ENCODE measurements around the gene SLC47A2.

DNA sequence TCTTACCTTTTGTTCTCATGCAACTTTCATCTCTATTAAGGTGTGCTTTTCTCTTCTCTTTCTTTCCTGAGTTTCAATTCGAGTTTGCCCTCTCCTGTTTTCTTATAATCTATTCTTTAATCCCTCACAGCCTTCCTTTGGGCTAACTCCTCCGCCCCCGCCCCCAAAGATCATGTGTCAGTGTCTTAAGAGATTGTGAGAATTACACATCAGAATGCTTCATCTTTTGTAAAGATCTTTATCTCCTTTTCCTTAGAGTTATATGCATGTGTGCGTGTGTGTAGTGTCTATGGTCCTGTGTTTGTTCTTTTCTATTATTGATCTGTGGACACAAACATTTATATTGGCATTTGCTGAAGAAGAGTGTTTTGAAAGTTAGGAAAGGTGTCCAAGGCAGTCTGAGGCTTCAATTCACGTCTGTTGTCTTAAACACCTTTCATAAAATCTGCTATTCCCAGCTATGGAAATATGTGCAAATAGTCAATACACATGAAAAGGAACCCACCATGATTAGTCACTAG, 74.0 kb downstream of the SLC47A2 start:
- no peak for TF ChIP-seq POLR2AphosphoS5 (IDR thresholded peaks at IDR 0.05; ENCODE audit: low read depth, low read length)
- TF ChIP-seq SPI1 (IDR thresholded peaks at IDR 0.05; ENCODE audit: low read depth, low read length) = no peak

Data from GM12891 (cell line).